Transverse colon (tissue), 4 donors: Measurements from ENCODE around the gene ID3. TPM values are rescaled to one million over a fixed set of nuclear protein-coding genes. Genes with fewer than 3 reads are reported as not detected.

ENCODE experiments used
- DNase-seq: peaks from one replicate; pipeline ENCODE4 v3.0.0-alpha.2; 2019
- H3K27ac ChIP-seq, 4 donors: fragments of 200-600 bp; sonication (generic); 2 replicates each; pipeline ENCODE4 v1.5.1; 2016 to 2018; ENCODE audit warnings: inconsistent platforms in 4 of 4
- H3K27me3 ChIP-seq: fragments of 200-600 bp; sonication (generic); 2 replicates; pipeline ENCODE4 v1.5.1; 2017; ENCODE audit warnings: inconsistent platforms
- H3K36me3 ChIP-seq, 4 donors: fragments of 200-600 bp; sonication (generic); 2 replicates each; pipeline ENCODE4 v1.5.1; 2017 to 2019; ENCODE audit warnings: inconsistent platforms in 4 of 4
- H3K4me1 ChIP-seq, 4 donors: fragments of 200-600 bp; sonication (generic); 2 replicates each; pipeline ENCODE4 v1.5.1; 2017 to 2020; ENCODE audit warnings: inconsistent platforms in 4 of 4
- H3K4me3 ChIP-seq, 4 donors: fragments of 200-600 bp; sonication (generic); 1 replicate in 1 of 4; 2 replicates in 3 of 4; pipeline versions ENCODE4 v1.5.1 to v1.6.1; 2017 to 2019; ENCODE audit warnings: inconsistent platforms in 4 of 4
- H3K9me3 ChIP-seq, 2 donors: fragments of 200-600 bp; sonication (generic); 2 replicates each; pipeline ENCODE4 v1.5.1; 2017 to 2019; ENCODE audit warnings: inconsistent platforms in 2 of 2
- EP300 ChIP-seq: sonication (generic); formaldehyde crosslinking; IDR thresholded peaks from one replicate; pipeline ENCODE4 v1.6.1; 2017; ENCODE audit warnings: antibody characterized with exemption, low read depth
- POLR2A ChIP-seq: fragments of 450-650 bp; IDR thresholded peaks from one replicate; pipeline ENCODE4 v1.6.1; 2016; ENCODE audit warnings: antibody characterized with exemption, mild to moderate bottlenecking, moderate library complexity
- POLR2AphosphoS5 ChIP-seq, 3 donors: sonication (generic); formaldehyde crosslinking; IDR thresholded peaks; one replicate each; pipeline ENCODE4 v1.6.1; 2016; ENCODE audit warnings: antibody characterized with exemption in 3 of 3
- WGBS, 2 donors: methylation state at CpG; one replicate each; pipeline ENCODE4 v1.1.5; 2018; ENCODE audit warnings: low coverage in 1 of 2; 5-methylcytosine and 5-hydroxymethylcytosine counted together
- in situ Hi-C, 4 donors: fragments of 200-750 bp; cut with MboI; loops; one replicate each; pipeline versions ENCODE4 v1.15.0 to v1.15.1; 2017; ENCODE audit warnings: low sequenced_read_pairs in 3 of 4, low pct_ligation_motif_present in 1 of 4, low pct_unique_long_range_greater_than_20kb in 1 of 4
- intact Hi-C: fragments of 100-400 bp; cut with DNase I; formaldehyde crosslinking; loops from one replicate; pipeline ENCODE4 v1.15.1; 2023; ENCODE audit warnings: low total_unique reads
- total RNA-seq, 4 donors: library from RNA; depleted of rRNA; stranded (reverse); fragments of >200 nt; gene quantifications; one replicate each; pipeline ENCODE4 v1.1.0, GENCODE V29; 2016
- TF ChIP-seq, protein P1 (sequence below), 5 experiments: fragments of 200-600 bp in 3 of 5; fragments of 450-650 bp in 2 of 5; sonication (generic) in 3 of 5; IDR thresholded peaks; 1 replicate in 2 of 5; 2 replicates in 3 of 5; pipeline ENCODE4 v1.5.1; 2016 to 2017; ENCODE audit warnings: antibody characterized with exemption in 5 of 5, inconsistent platforms in 3 of 5, mild to moderate bottlenecking in 2 of 5, moderate library complexity in 1 of 5

The ID3 gene
- total RNA-seq, 4 donors from 2014 or later = 174 to 363 (median 253) TPM

DNA sequence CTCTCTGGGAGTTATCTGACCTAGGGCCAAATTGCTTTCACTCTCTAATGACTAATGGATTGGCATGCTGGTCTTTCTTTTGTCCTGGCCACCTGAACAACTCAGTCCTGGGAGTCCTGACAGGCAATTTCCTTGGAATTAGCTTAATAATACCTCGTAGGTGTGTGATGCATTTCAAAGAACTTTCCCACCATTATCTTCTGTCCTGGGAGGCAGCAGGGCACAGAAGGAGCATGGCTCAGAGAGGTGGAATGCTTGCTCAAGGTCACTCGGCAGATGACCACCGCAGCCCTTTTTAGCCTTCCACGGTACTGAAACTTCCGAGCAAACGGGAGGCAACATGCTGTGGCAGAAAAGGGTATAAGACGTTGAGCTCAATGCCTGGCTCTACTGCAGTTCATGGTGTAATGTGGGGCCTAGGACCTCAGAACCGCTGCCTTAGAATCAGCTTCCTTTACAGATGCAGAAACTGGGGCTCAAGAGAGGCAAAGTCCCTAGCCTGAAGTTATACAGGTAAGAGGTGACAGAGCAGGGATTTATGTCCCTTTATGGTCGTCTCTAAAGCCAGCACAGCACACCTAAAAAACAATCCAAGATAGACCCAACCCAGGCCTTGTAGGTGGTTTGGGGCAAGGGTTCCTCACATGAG is 3.2 kb downstream of the ID3 start:
- H3K36me3 ChIP-seq = no peaks in the 10 kb centered on the region
- H3K4me3 ChIP-seq = peak overlapping the region in 2 of 4 donors; percentile 56 to 71
- intact Hi-C loops = no loop called here
- TF ChIP-seq POLR2AphosphoS5 (IDR thresholded peaks at IDR 0.05) = peak in 2 of 3 donors; percentile 12 to 85
- TF ChIP-seq, protein P1, sequence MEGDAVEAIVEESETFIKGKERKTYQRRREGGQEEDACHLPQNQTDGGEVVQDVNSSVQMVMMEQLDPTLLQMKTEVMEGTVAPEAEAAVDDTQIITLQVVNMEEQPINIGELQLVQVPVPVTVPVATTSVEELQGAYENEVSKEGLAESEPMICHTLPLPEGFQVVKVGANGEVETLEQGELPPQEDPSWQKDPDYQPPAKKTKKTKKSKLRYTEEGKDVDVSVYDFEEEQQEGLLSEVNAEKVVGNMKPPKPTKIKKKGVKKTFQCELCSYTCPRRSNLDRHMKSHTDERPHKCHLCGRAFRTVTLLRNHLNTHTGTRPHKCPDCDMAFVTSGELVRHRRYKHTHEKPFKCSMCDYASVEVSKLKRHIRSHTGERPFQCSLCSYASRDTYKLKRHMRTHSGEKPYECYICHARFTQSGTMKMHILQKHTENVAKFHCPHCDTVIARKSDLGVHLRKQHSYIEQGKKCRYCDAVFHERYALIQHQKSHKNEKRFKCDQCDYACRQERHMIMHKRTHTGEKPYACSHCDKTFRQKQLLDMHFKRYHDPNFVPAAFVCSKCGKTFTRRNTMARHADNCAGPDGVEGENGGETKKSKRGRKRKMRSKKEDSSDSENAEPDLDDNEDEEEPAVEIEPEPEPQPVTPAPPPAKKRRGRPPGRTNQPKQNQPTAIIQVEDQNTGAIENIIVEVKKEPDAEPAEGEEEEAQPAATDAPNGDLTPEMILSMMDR (IDR thresholded peaks at IDR 0.05) = no peak
- in situ Hi-C loops = no loop called here
- H3K27ac ChIP-seq = peak overlapping the region; percentile 96 to 98 (median 96)
- DNase-seq = peak; percentile 54
- peaks cover 22 to 66% (median 60%) of the 10 kb centered on the region in 4 donors for H3K4me1 ChIP-seq
- WGBS, 2 donors = 24 to 46% methylated on average over 3 to 9 of the region's 9 CpGs
- no peaks in the 10 kb centered on the region for H3K9me3 ChIP-seq
- H3K27me3 ChIP-seq = no peaks in the 10 kb centered on the region

GRCh38 chr1:23555270-23555985 is 3.9 kb downstream of the ID3 start:
- Histone ChIP-seq H3K27me3 (no peaks in the 10 kb centered on the region), H3K9me3 (no peaks in the 10 kb centered on the region), H3K27ac (peak overlapping the region; percentile 96 to 98 (median 96)), H3K4me1 (peaks cover 18 to 59% (median 54%) of the 10 kb centered on the region in 4 donors), H3K4me3 (peak overlapping the region; percentile 9 to 71 (median 56)), H3K36me3 (no peaks in the 10 kb centered on the region)
- in situ Hi-C loops (no loop called here), intact Hi-C loops (no loop called here)
- 27 to 31% methylated on average over 12 to 15 of the region's 15 CpGs for WGBS, 2 donors
- TF ChIP-seq POLR2AphosphoS5 (IDR thresholded peaks at IDR 0.05) (peak in 1 of 3 donors; percentile 21), POLR2A (no peak), EP300 (no peak)
- TF ChIP-seq, protein P1 (IDR thresholded peaks at IDR 0.05) = no peak
- DNase-seq = peak; percentile 41

DNA sequence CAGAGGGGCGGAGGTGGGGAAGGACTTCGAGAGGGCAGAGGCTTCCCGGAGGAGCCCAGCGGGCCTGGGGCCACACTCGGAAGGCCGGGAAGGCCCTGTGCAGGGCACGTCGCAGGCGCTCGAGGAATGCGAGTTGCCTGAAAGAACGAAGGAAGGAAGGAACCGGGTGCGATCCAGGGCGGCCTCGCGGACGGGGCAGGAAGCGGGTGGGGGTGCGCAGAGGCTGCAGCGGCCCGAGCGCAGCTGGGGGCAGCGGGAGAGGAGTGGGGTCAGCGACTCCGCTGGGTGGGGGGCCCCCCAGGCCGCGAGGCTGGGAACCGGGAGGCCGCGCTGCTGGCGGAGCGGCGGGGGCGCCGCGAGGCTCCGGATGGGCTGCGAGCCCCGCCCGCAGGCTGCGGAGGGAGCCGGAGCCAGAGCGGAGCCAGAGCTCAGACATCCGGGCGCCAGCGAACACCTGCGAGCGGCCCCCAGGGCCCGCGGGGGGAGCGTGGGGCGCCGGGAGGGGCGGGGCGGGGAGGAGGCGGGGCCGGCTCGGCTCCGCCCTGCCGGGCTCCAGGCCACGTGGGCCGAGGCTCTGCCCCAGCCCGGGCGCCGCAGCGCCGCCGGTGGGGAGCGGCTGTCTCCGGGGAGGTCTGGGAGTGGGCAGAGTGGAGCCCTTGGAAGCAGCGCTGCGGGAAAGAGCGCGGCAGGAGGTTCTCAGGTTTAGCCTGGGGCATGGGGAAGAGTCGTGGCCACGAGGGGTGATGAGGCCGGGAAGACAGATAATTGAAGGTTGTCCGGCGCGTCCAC is 4.6 kb downstream of the ID3 start:
- in situ Hi-C loops = no loop called here
- 0 to 1% methylated on average over 1 to 74 of the region's 81 CpGs for WGBS, 2 donors
- Histone ChIP-seq H3K27ac (peak overlapping the region; percentile 96 to 98 (median 96)), H3K4me3 (peak overlapping the region; percentile 26 to 71 (median 56)), H3K36me3 (no peaks in the 10 kb centered on the region), H3K27me3 (no peaks in the 10 kb centered on the region), H3K4me1 (peaks cover 14 to 52% (median 47%) of the 10 kb centered on the region in 4 donors), H3K9me3 (no peaks in the 10 kb centered on the region)
- peak; percentile 90 for DNase-seq
- TF ChIP-seq POLR2AphosphoS5 (IDR thresholded peaks at IDR 0.05) (peak; percentile 92 to 95 (median 93)), EP300 (peak; percentile 23), POLR2A (peak; percentile 93)
- TF ChIP-seq, protein P1 (IDR thresholded peaks at IDR 0.05) = peak in 1 of 5 experiments; percentile 20
- intact Hi-C loops = no loop called here

DNA sequence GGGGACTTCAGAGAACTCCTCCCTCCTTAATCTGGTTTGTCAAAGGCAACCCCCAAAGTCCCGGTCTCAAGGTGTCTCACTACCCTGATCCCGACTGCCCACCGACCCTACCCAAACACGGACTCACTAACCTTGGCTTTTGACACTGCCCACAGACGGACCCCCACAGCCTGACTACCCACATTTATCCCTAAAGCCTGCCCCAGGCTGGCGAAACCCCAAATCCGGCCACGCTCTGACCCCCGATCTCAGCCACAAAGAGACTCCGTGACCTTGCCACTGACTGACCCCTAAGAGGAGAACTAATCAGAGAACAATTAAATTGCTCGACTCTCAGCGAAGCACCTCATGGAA is 5.2 kb downstream of the ID3 start:
- Histone ChIP-seq H3K36me3 (no peaks in the 10 kb centered on the region), H3K27me3 (no peaks in the 10 kb centered on the region), H3K4me3 (peak overlapping the region; percentile 26 to 71 (median 56)), H3K9me3 (no peaks in the 10 kb centered on the region), H3K4me1 (peaks cover 14 to 50% (median 46%) of the 10 kb centered on the region in 4 donors), H3K27ac (peak overlapping the region; percentile 96 to 98 (median 96))
- TF ChIP-seq EP300 (no peak), POLR2AphosphoS5 (IDR thresholded peaks at IDR 0.05) (peak in 1 of 3 donors; percentile 2)
- in situ Hi-C loops = no loop called here
- intact Hi-C loops = no loop called here
- 6 to 22% methylated on average over 6 to 12 of the region's 12 CpGs for WGBS, 2 donors
- no peak for DNase-seq
